ENCODE measurements around the gene NRG3. TPM values are rescaled to one million over a fixed set of nuclear protein-coding genes. Genes with fewer than 3 reads are reported as not detected.

Gene NRG3
- total RNA-seq, 1 donor from 2014 or later: 8.2 TPM

GRCh38 chr10:81872206-81872862 lies 2.7 kb upstream of the NRG3 start:
- no peak overlapping the region for H3K4me3 Mint-ChIP-seq (ENCODE audit: unreplicated experiment)
- no peak for DNase-seq (ENCODE audit: low spot score)
- H3K4me1 Mint-ChIP-seq (ENCODE audit: unreplicated experiment): peaks cover 18% of the 10 kb centered on the region
- no peaks in the 10 kb centered on the region for H3K9me3 Mint-ChIP-seq (ENCODE audit: unreplicated experiment)
- TF ChIP-seq CTCF (IDR thresholded peaks at IDR 0.05; ENCODE audit: unreplicated experiment): no peak
- H3K27ac Mint-ChIP-seq (ENCODE audit: unreplicated experiment): no peak overlapping the region
- peaks cover 4% of the 10 kb centered on the region for H3K36me3 Mint-ChIP-seq (ENCODE audit: low read depth, unreplicated experiment)
- peaks cover 9% of the 10 kb centered on the region for H3K27me3 Mint-ChIP-seq (ENCODE audit: unreplicated experiment)

- H3K27me3 Mint-ChIP-seq (ENCODE audit: unreplicated experiment): peaks cover 12% of the 10 kb centered on the region
- TF ChIP-seq CTCF (IDR thresholded peaks at IDR 0.05; ENCODE audit: unreplicated experiment): no peak
- H3K4me1 Mint-ChIP-seq (ENCODE audit: unreplicated experiment): peaks cover 16% of the 10 kb centered on the region
- no peaks in the 10 kb centered on the region for H3K9me3 Mint-ChIP-seq (ENCODE audit: unreplicated experiment)
- no peak overlapping the region for H3K27ac Mint-ChIP-seq (ENCODE audit: unreplicated experiment)
- H3K36me3 Mint-ChIP-seq (ENCODE audit: low read depth, unreplicated experiment): peaks cover 4% of the 10 kb centered on the region
- peak overlapping the region; percentile 74 for H3K4me3 Mint-ChIP-seq (ENCODE audit: unreplicated experiment)
- no peak for DNase-seq (ENCODE audit: low spot score)
These were observed 1.6 kb upstream of the NRG3 start for GRCh38 chr10:81873231-81873931.

- Mint-ChIP-seq H3K27me3 (ENCODE audit: unreplicated experiment) (peaks cover 12% of the 10 kb centered on the region), H3K36me3 (ENCODE audit: low read depth, unreplicated experiment) (peaks cover 4% of the 10 kb centered on the region), H3K4me1 (ENCODE audit: unreplicated experiment) (peaks cover 16% of the 10 kb centered on the region), H3K4me3 (ENCODE audit: unreplicated experiment) (peak overlapping the region; percentile 74), H3K9me3 (ENCODE audit: unreplicated experiment) (no peaks in the 10 kb centered on the region), H3K27ac (ENCODE audit: unreplicated experiment) (no peak overlapping the region)
- no peak for TF ChIP-seq CTCF (IDR thresholded peaks at IDR 0.05; ENCODE audit: unreplicated experiment)
- peak; percentile 75 for DNase-seq (ENCODE audit: low spot score)
These were observed 820 bp upstream of the NRG3 start for GRCh38 chr10:81873932-81874816.

GRCh38 chr10:81875467-81876252 lies 666 bp downstream of the NRG3 start:
- DNase-seq (ENCODE audit: low spot score): peak; percentile 13
- Mint-ChIP-seq H3K27me3 (ENCODE audit: unreplicated experiment) (peaks cover 10% of the 10 kb centered on the region), H3K27ac (ENCODE audit: unreplicated experiment) (peak overlapping the region; percentile 92), H3K4me1 (ENCODE audit: unreplicated experiment) (peaks cover 16% of the 10 kb centered on the region), H3K36me3 (ENCODE audit: low read depth, unreplicated experiment) (peaks cover 4% of the 10 kb centered on the region), H3K4me3 (ENCODE audit: unreplicated experiment) (peak overlapping the region; percentile 95), H3K9me3 (ENCODE audit: unreplicated experiment) (no peaks in the 10 kb centered on the region)
- TF ChIP-seq CTCF (IDR thresholded peaks at IDR 0.05; ENCODE audit: unreplicated experiment): no peak
